NCI-H1048 (cell line): ENCODE measurements around the gene SDSL.

Experiments
- DNase-seq: peaks from one replicate; lab custom pipeline; 2025; lab: John Stamatoyannopoulos, UW

The SDSL gene

GRCh38 chr12:113449299-113449698, 27.1 kb downstream of the SDSL start:
- no peak for DNase-seq

- DNase-seq, result no peak
These were observed 27.7 kb downstream of the SDSL start for GRCh38 chr12:113449839-113450238.

- no peak for DNase-seq
These were observed 30.3 kb downstream of the SDSL start for GRCh38 chr12:113452458-113452857.

GRCh38 chr12:113453330-113453729, 31.1 kb downstream of the SDSL start:
- DNase-seq, result no peak

GRCh38 chr12:113456199-113456598, 34.0 kb downstream of the SDSL start:
- DNase-seq, result no peak

GRCh38 chr12:113456761-113457160, 34.6 kb downstream of the SDSL start:
- no peak for DNase-seq

GRCh38 chr12:113457185-113457584, 35.0 kb downstream of the SDSL start:
- DNase-seq, result no peak

- DNase-seq, result no peak
These were observed 35.5 kb downstream of the SDSL start for GRCh38 chr12:113457710-113458109.

GRCh38 chr12:113459981-113460380, 37.8 kb downstream of the SDSL start:
- DNase-seq, result no peak

GRCh38 chr12:113461666-113462065, 39.5 kb downstream of the SDSL start:
- no peak for DNase-seq

- no peak for DNase-seq
These were observed 40.1 kb downstream of the SDSL start for GRCh38 chr12:113462117-113462774.

GRCh38 chr12:113462998-113463745, 41.0 kb downstream of the SDSL start:
- no peak for DNase-seq

- DNase-seq, result no peak
These were observed 41.7 kb downstream of the SDSL start for GRCh38 chr12:113463746-113464451.

- DNase-seq, result no peak
These were observed 42.2 kb downstream of the SDSL start for GRCh38 chr12:113464452-113464775.

- DNase-seq, result no peak
These were observed 42.9 kb downstream of the SDSL start for GRCh38 chr12:113464852-113465719.

- DNase-seq, result no peak
These were observed 43.8 kb downstream of the SDSL start for GRCh38 chr12:113465808-113466453.

GRCh38 chr12:113466454-113467141, 44.4 kb downstream of the SDSL start:
- no peak for DNase-seq

- DNase-seq, result no peak
These were observed 44.9 kb downstream of the SDSL start for GRCh38 chr12:113467142-113467501.

- no peak for DNase-seq
These were observed 45.6 kb downstream of the SDSL start for GRCh38 chr12:113467502-113468364.
